Measurements from ENCODE around the gene WDR1. TPM values are rescaled to one million over a fixed set of nuclear protein-coding genes. Genes with fewer than 3 reads are reported as not detected.

WDR1 gene
- total RNA-seq, 1 experiment from 2014 or later: 258 TPM

DNA sequence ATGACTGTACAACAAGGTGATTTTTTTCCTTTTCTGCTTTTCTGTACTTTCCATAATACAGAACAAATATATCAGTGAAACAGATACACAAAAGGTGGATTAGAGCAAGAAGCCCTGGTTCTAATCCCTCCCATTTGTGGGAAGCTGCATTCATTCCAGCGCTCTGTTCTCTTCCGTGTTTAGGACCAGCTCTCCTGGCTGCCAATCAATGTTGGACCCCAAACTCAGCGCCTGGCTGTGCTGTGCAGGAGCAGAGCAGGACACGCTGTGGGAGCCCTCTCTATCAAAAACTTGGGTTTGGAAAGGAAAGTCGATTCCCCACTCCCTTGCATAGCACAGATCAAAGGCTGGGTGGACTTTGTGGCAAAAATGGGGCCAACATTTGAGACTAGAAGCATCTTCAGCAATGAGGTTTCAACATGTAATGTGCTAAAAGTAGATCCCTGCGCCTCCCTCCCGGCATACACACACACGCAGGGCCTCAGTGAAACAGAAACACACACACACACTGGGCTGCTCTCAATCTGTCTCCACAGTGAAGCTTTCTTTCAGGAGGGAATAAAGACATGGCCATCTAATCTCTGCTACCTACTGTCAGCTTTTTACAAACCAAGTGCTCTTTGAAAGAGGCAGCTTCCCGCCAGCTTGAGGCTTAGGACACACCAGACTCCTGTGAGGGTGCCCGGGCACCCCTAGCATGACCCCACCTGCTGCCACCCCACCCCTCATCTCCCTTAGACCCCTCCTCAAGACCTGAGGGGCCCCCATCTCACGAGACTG, 12.2 kb downstream of the WDR1 start:
- CTCF ChIA-PET: no interaction called here
- no peak overlapping the region for H3K27ac ChIP-seq

DNA sequence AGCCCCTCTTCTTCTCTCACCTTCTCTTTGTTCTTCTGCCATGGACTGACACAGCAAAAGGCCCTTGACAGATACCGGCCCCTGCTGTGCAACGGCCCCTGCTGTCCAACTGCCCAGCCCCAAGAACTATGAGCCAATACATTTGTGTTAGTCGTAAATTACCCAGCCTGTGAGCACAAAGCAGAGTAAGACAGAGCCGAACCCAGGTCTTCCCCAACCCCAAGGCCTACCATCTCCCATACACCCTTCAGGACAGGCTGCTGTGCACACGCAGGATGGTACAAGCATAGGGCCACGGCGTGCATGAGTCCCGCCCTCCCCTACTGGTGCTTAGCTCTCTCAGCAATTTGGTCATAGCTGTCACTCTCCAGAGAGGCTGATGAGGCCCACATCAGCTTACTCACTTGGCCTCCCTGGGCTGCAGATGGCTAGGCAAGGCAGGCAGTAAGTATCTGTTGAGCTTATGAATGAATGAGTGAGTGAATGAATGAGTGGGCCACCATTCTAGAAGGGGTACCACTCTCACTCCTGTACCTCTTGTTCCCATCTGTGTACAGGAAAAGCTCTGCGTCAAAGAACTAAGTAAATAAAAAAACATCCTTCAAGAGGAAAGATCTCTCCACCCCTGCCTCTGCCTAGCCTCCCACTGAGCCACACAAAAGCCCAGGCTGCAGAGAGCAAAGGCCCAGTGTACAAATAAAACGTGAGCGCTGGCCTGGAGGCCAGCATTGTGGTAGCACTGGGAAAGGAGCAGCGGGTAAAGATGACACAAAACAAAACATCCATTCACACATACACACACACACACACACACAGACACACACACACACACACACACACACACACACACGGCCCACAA, 13.9 kb downstream of the WDR1 start:
- POLR2A ChIA-PET (ENCODE audit: unreplicated experiment): no interaction called here
- Histone ChIP-seq H3K9me3 (ENCODE audit: insufficient read depth, low read depth) (no peaks in the 10 kb centered on the region), H3K79me2 (ENCODE audit: low read depth) (peaks cover 78% of the 10 kb centered on the region), H3K4me3 (no peak overlapping the region), H2AFZ (no peak overlapping the region), H4K20me1 (ENCODE audit: insufficient read depth) (peaks cover 46% of the 10 kb centered on the region), H3K27ac (no peak overlapping the region), H3K9me2 (ENCODE audit: insufficient read depth) (no peaks in the 10 kb centered on the region), H3K27me3 (ENCODE audit: insufficient read depth, low read depth) (no peaks in the 10 kb centered on the region), H3F3A (ENCODE audit: insufficient read depth, low read depth) (peaks cover 20% of the 10 kb centered on the region), H3K4me1 (replicated peaks; ENCODE audit: insufficient read depth) (peaks cover 38% of the 10 kb centered on the region), H3K36me3 (ENCODE audit: low read depth) (peaks cover 13% of the 10 kb centered on the region; the same call in 1 of the 2 replicates), H3K4me2 (no peak overlapping the region)
- no peak for TF ChIP-seq EZH2 (IDR thresholded peaks at IDR 0.05; ENCODE audit: low read depth)
- TF ChIP-seq, protein P1, sequence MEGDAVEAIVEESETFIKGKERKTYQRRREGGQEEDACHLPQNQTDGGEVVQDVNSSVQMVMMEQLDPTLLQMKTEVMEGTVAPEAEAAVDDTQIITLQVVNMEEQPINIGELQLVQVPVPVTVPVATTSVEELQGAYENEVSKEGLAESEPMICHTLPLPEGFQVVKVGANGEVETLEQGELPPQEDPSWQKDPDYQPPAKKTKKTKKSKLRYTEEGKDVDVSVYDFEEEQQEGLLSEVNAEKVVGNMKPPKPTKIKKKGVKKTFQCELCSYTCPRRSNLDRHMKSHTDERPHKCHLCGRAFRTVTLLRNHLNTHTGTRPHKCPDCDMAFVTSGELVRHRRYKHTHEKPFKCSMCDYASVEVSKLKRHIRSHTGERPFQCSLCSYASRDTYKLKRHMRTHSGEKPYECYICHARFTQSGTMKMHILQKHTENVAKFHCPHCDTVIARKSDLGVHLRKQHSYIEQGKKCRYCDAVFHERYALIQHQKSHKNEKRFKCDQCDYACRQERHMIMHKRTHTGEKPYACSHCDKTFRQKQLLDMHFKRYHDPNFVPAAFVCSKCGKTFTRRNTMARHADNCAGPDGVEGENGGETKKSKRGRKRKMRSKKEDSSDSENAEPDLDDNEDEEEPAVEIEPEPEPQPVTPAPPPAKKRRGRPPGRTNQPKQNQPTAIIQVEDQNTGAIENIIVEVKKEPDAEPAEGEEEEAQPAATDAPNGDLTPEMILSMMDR (conservative IDR thresholded peaks at IDR 0.05): no peak
- no TSS peak for BruUV-seq (replicated peaks)
- no peak for DNase-seq
- CTCF ChIA-PET: no interaction called here
- intact Hi-C loops (cut with micrococcal nuclease; ENCODE audit: unreplicated experiment): no loop called here

More for the DNA sequence above, 12.2 kb downstream of the WDR1 start:
- no peak overlapping the region for H3K4me3 ChIP-seq
- H3K4me2 ChIP-seq: no peak overlapping the region
- TF ChIP-seq, protein P1 (conservative IDR thresholded peaks at IDR 0.05): no peak
- no peak for TF ChIP-seq EZH2 (IDR thresholded peaks at IDR 0.05; ENCODE audit: low read depth)
- peaks cover 92% of the 10 kb centered on the region for H3K79me2 ChIP-seq (ENCODE audit: low read depth)
- H2AFZ ChIP-seq: no peak overlapping the region
- DNase-seq: no peak
- POLR2A ChIA-PET (ENCODE audit: unreplicated experiment): no interaction called here
- H3K9me3 ChIP-seq (ENCODE audit: insufficient read depth, low read depth): no peaks in the 10 kb centered on the region
- H3K4me1 ChIP-seq (replicated peaks; ENCODE audit: insufficient read depth): peaks cover 26% of the 10 kb centered on the region
- no TSS peak for BruUV-seq (replicated peaks)
- H3K36me3 ChIP-seq (ENCODE audit: low read depth): peaks cover 13% of the 10 kb centered on the region; the same call in 1 of the 2 replicates
- H3K9me2 ChIP-seq (ENCODE audit: insufficient read depth): no peaks in the 10 kb centered on the region
- H3F3A ChIP-seq (ENCODE audit: insufficient read depth, low read depth): peaks cover 16% of the 10 kb centered on the region
- intact Hi-C loops (cut with micrococcal nuclease; ENCODE audit: unreplicated experiment): no loop called here
- H4K20me1 ChIP-seq (ENCODE audit: insufficient read depth): peaks cover 59% of the 10 kb centered on the region
- no peaks in the 10 kb centered on the region for H3K27me3 ChIP-seq (ENCODE audit: insufficient read depth, low read depth)

DNA sequence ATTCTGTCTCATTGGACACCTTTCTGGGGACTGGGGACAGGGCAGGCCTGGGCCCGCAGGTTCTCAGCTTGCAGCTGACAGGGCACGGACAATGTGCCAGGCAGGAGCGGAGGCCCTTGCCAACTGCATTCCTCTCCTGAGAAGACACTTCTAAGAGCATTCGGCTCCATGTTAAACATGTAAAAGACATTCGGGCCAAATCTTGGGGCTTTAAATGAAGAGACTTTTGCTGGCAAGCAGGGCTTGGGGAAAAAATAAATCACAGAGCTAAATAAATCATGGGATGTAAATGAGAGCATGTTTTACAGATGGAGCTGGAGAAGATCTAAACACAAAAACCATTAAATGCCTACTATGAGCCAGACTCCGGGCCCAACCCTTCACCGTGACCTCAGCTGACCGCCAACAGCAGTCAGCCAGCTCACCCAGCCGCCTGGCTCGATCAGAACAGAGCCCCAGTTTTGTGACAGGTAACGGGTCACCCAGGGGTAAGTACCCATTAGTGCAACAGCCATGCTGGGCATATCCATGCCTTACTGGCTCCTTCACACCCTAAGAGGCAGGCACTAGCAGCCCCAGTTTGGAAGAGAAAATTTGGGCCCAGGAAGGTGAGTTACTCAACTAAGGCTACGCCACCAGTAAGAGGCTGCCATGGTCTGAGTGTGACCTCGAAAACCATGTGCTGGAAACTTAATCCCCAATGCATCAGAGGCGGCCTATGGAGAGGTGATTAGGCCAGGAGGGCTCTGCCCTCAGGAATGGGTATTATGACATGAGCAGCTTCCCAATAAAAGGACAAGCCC, 14.7 kb downstream of the WDR1 start:
- intact Hi-C loops (cut with micrococcal nuclease; ENCODE audit: unreplicated experiment): no loop called here
- no peaks in the 10 kb centered on the region for H3K9me3 ChIP-seq (ENCODE audit: insufficient read depth, low read depth)
- no peak overlapping the region for H3K27ac ChIP-seq
- CTCF ChIA-PET: no interaction called here
- no peak for DNase-seq
- H3K4me2 ChIP-seq: no peak overlapping the region
- H4K20me1 ChIP-seq (ENCODE audit: insufficient read depth): peaks cover 43% of the 10 kb centered on the region
- peaks cover 73% of the 10 kb centered on the region for H3K79me2 ChIP-seq (ENCODE audit: low read depth)
- POLR2A ChIA-PET (ENCODE audit: unreplicated experiment): no interaction called here
- no peaks in the 10 kb centered on the region for H3K9me2 ChIP-seq (ENCODE audit: insufficient read depth)
- no TSS peak for BruUV-seq (replicated peaks)
- TF ChIP-seq, protein P1 (conservative IDR thresholded peaks at IDR 0.05): no peak
- TF ChIP-seq EZH2 (IDR thresholded peaks at IDR 0.05; ENCODE audit: low read depth): no peak
- no peak overlapping the region for H3K4me3 ChIP-seq
- H2AFZ ChIP-seq: no peak overlapping the region
- H3K27me3 ChIP-seq (ENCODE audit: insufficient read depth, low read depth): no peaks in the 10 kb centered on the region
- H3K36me3 ChIP-seq (ENCODE audit: low read depth): peaks cover 13% of the 10 kb centered on the region; the same call in 1 of the 2 replicates
- H3K4me1 ChIP-seq (replicated peaks; ENCODE audit: insufficient read depth): peaks cover 38% of the 10 kb centered on the region
- H3F3A ChIP-seq (ENCODE audit: insufficient read depth, low read depth): peaks cover 24% of the 10 kb centered on the region

Measured in PC-9 (cell line).